Prostate gland (tissue), 2 donors: ENCODE results near the gene LGI4. TPM values are rescaled to one million over a fixed set of nuclear protein-coding genes. Genes with fewer than 3 reads are reported as not detected.

Experiments used
- DNase-seq: peaks from one replicate; pipeline ENCODE4 v3.0.0-alpha.2; 2019; ENCODE audit warnings: low spot score
- H3K27ac ChIP-seq, 2 donors: fragments of 200-600 bp; sonication (generic); 2 replicates each; pipeline ENCODE4 v1.5.1; 2017 to 2019
- H3K27me3 ChIP-seq: fragments of 200-600 bp; sonication (generic); replicated peaks from 2 replicates; pipeline ENCODE4 v1.5.1; 2019; ENCODE audit not compliant: insufficient read depth
- H3K36me3 ChIP-seq, 2 donors: fragments of 200-600 bp; sonication (generic); 1 replicate in 1 of 2; 2 replicates in 1 of 2; pipeline versions ENCODE4 v1.5.1 to v1.8.1; 2017 to 2019
- H3K4me1 ChIP-seq: fragments of 200-600 bp; sonication (generic); replicated peaks from 2 replicates; pipeline ENCODE4 v1.5.1; 2019
- H3K4me3 ChIP-seq, 2 donors: fragments of 200-600 bp; sonication (generic); 2 replicates each; pipeline ENCODE4 v1.5.1; 2017 to 2019
- H3K9me3 ChIP-seq: fragments of 200-600 bp; sonication (generic); 2 replicates; pipeline ENCODE4 v1.5.1; 2017
- CTCF ChIP-seq, 4 experiments: fragments of 200-600 bp in 2 of 4; fragments of 450-650 bp in 2 of 4; sonication (generic) in 2 of 4; IDR thresholded peaks; 1 replicate in 3 of 4; 2 replicates in 1 of 4; pipeline ENCODE4 v1.5.1; 2016 to 2019; ENCODE audit warnings: antibody characterized with exemption in 4 of 4, mild to moderate bottlenecking in 2 of 4, moderate library complexity in 2 of 4
- POLR2A ChIP-seq: fragments of 450-650 bp; IDR thresholded peaks from one replicate; pipeline ENCODE4 v1.6.1; 2016; ENCODE audit warnings: antibody characterized with exemption, mild to moderate bottlenecking
- POLR2AphosphoS5 ChIP-seq: sonication (generic); formaldehyde crosslinking; IDR thresholded peaks from one replicate; pipeline ENCODE4 v1.6.1; 2017; ENCODE audit warnings: antibody characterized with exemption
- WGBS: methylation state at CpG from one replicate; pipeline ENCODE4 v1.1.5; 2018; 5-methylcytosine and 5-hydroxymethylcytosine counted together
- intact Hi-C: fragments of 100-400 bp; cut with DNase I; formaldehyde crosslinking; loops from one replicate; pipeline ENCODE4 v1.14.2; 2022
- total RNA-seq, 2 donors: library from RNA; depleted of rRNA; stranded (reverse); fragments of >200 nt; gene quantifications; one replicate each; pipeline ENCODE4 v1.1.0, GENCODE V29; 2016

Gene LGI4
- total RNA-seq, 2 donors from 2014 or later = 9.1 to 16.3 TPM

GRCh38 chr19:35169221-35169995, 34.5 kb upstream of the LGI4 start:
- 66% methylated on average over 18 of the region's 18 CpGs for WGBS
- DNase-seq = no peak
- TF ChIP-seq POLR2AphosphoS5 = no peak
- no peak for TF ChIP-seq CTCF (IDR thresholded peaks at IDR 0.05)
- no peak for TF ChIP-seq POLR2A

GRCh38 chr19:35168196-35168595, 33.3 kb upstream of the LGI4 start:
- no peak overlapping the region for H3K27ac ChIP-seq
- H3K4me3 ChIP-seq = no peak overlapping the region
- no peaks in the 10 kb centered on the region for H3K4me1 ChIP-seq
- intact Hi-C loops = no loop called here
- TF ChIP-seq CTCF (IDR thresholded peaks at IDR 0.05) = peak in 1 of 4 experiments; percentile 36
- TF ChIP-seq POLR2A = no peak
- TF ChIP-seq POLR2AphosphoS5 = no peak
- no peaks in the 10 kb centered on the region for H3K27me3 ChIP-seq
- H3K36me3 ChIP-seq = no peaks in the 10 kb centered on the region
- H3K9me3 ChIP-seq = no peaks in the 10 kb centered on the region
- no peak for DNase-seq
- WGBS = 55% methylated on average over 3 of the region's 3 CpGs

More at GRCh38 chr19:35169221-35169995, 34.5 kb upstream of the LGI4 start:
- Histone ChIP-seq H3K27ac (no peak overlapping the region), H3K9me3 (no peaks in the 10 kb centered on the region), H3K27me3 (no peaks in the 10 kb centered on the region), H3K4me1 (no peaks in the 10 kb centered on the region), H3K36me3 (no peaks in the 10 kb centered on the region), H3K4me3 (no peak overlapping the region)
- intact Hi-C loops = no loop called here

- H3K36me3 ChIP-seq = no peaks in the 10 kb centered on the region
- no peaks in the 10 kb centered on the region for H3K4me1 ChIP-seq
- no peaks in the 10 kb centered on the region for H3K27me3 ChIP-seq
- H3K27ac ChIP-seq = no peak overlapping the region
- H3K4me3 ChIP-seq = no peak overlapping the region
- no peak for DNase-seq
- TF ChIP-seq POLR2A = no peak
- TF ChIP-seq CTCF (IDR thresholded peaks at IDR 0.05) = no peak
- no peak for TF ChIP-seq POLR2AphosphoS5
- intact Hi-C loops = no loop called here
- WGBS = 55% methylated on average over 5 of the region's 5 CpGs
- no peaks in the 10 kb centered on the region for H3K9me3 ChIP-seq
Observed at GRCh38 chr19:35167251-35168119, 32.6 kb upstream of the LGI4 start.

- Histone ChIP-seq H3K27ac (no peak overlapping the region), H3K4me3 (no peak overlapping the region), H3K27me3 (no peaks in the 10 kb centered on the region), H3K36me3 (no peaks in the 10 kb centered on the region), H3K9me3 (no peaks in the 10 kb centered on the region), H3K4me1 (no peaks in the 10 kb centered on the region)
- no peak for TF ChIP-seq POLR2AphosphoS5
- no peak for TF ChIP-seq POLR2A
- TF ChIP-seq CTCF (IDR thresholded peaks at IDR 0.05) = no peak
- 97% methylated on average over 7 of the region's 7 CpGs for WGBS
- intact Hi-C loops = no loop called here
- DNase-seq = no peak
Observed at GRCh38 chr19:35166100-35167063, 31.5 kb upstream of the LGI4 start.
